HG03097 (cell line): ENCODE results near the gene TTLL5.
"Not testable (repeated sequence)": the region's sequence is repeated elsewhere in the genome, so short reads cannot be mapped to it uniquely, and the experiment has no call there.

ENCODE experiments used
- ATAC-seq: cut with Tn5 transposase; IDR thresholded peaks from one replicate; pipeline ENCODE4 v1.9.1; 2021; ENCODE audit not compliant: unreplicated experiment, low FRiP score

The TTLL5 gene

GRCh38 chr14:75888945-75889344, 227.9 kb downstream of the TTLL5 start:
- no peak for ATAC-seq

GRCh38 chr14:75896341-75896740, 235.3 kb downstream of the TTLL5 start:
- no peak for ATAC-seq

GRCh38 chr14:75904311-75904710, 243.3 kb downstream of the TTLL5 start:
- ATAC-seq: no peak

- ATAC-seq: no peak
These were observed 244.3 kb downstream of the TTLL5 start for GRCh38 chr14:75905147-75905904.

- ATAC-seq: no peak
These were observed 245.2 kb downstream of the TTLL5 start for GRCh38 chr14:75906228-75906627.

GRCh38 chr14:75906680-75907280, 245.7 kb downstream of the TTLL5 start:
- no peak for ATAC-seq

GRCh38 chr14:75907756-75908359, 246.8 kb downstream of the TTLL5 start:
- ATAC-seq: no peak

GRCh38 chr14:75909630-75910029, 248.6 kb downstream of the TTLL5 start:
- no peak for ATAC-seq

- ATAC-seq: no peak
These were observed 249.0 kb downstream of the TTLL5 start for GRCh38 chr14:75910048-75910447.

- no peak for ATAC-seq
These were observed 250.8 kb downstream of the TTLL5 start for GRCh38 chr14:75911883-75912282.

GRCh38 chr14:75913183-75913582, 252.1 kb downstream of the TTLL5 start:
- ATAC-seq: no peak

GRCh38 chr14:75915045-75915444, 254.0 kb downstream of the TTLL5 start:
- ATAC-seq: no peak

GRCh38 chr14:75917322-75917945, 256.4 kb downstream of the TTLL5 start:
- no peak for ATAC-seq

GRCh38 chr14:75917946-75918335, 256.9 kb downstream of the TTLL5 start:
- ATAC-seq: no peak

- ATAC-seq: not testable (repeated sequence)
These were observed 259.4 kb downstream of the TTLL5 start for GRCh38 chr14:75920421-75920820.

- ATAC-seq: not testable (repeated sequence)
These were observed 264.2 kb downstream of the TTLL5 start for GRCh38 chr14:75925141-75925840.

- ATAC-seq: no peak
These were observed 265.5 kb downstream of the TTLL5 start for GRCh38 chr14:75926431-75927115.

GRCh38 chr14:75927564-75928087, 266.6 kb downstream of the TTLL5 start:
- ATAC-seq: no peak

- ATAC-seq: no peak
These were observed 267.7 kb downstream of the TTLL5 start for GRCh38 chr14:75928690-75929181.
